NCI-H524 treated with DMSO at 0.1 percent for 48 hours (cell line): ENCODE results near the gene SLC4A4.
A peak's percentile ranks its signal among the peaks of the same experiment; 100 is the strongest.

ENCODE experiments used
- DNase-seq: peaks from one replicate; lab custom pipeline; 2025; lab: John Stamatoyannopoulos, UW

The SLC4A4 gene

DNA sequence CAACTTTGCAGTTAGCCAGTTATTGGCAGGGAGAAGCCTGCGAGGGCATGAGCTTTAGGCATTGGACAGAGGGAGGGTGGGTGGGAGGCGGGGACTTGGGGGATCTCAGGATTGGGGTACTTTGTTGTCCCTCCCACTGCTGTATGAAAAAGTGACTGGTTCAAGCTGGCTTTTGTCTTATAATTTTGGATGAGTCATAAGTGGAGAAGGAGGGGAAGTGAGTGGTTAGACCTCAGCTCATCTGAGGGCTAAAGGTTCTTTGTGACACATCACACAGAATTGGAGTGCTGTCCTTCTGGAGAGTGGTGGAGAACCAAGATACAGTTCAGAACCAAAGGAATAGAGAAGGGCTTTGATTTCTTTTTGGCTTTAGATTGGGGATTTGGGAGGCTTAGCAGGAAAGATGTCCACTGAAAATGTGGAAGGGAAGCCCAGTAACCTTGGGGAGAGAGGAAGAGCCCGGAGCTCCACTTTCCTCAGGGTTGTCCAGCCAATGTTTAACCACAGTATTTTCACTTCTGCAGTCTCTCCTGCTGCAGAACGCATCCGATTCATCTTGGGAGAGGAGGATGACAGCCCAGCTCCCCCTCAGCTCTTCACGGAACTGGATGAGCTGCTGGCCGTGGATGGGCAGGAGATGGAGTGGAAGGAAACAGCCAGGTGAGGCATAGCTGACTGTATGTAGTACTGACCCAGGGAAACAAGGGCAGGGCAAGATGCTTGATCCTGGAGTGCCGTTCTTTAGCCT lies at the start of gene SLC4A4:
TSS of gene SLC4A4 (plus strand) at position 175 of the 748 bp plus-strand sequence.
- no peak for DNase-seq

DNA sequence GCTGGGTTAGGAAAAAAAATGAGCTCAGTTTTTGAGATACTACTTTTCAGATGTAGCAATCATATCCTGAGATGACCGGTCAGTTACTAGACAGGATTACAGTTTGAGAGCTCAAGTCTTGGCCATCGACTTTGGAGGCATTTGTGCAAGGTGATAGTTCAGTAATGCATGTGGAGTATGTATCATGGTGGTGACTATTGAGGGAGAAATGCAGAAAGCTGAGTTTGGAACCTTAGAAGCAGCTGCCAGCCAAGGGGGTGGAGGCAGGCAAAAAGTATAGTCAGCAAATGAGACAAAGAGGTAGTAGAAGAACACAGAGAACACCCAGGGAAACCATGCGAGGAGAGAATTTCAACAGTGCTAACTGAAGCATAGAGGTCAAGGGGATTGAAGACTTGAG lies 48.7 kb upstream of the SLC4A4 start:
- no peak for DNase-seq

GRCh38 chr4:71290476-71290875 lies 48.3 kb upstream of the SLC4A4 start:
- no peak for DNase-seq

GRCh38 chr4:71292228-71292627 lies 46.6 kb upstream of the SLC4A4 start:
- no peak for DNase-seq

- no peak for DNase-seq
These were observed 45.1 kb upstream of the SLC4A4 start for GRCh38 chr4:71293705-71294104.

GRCh38 chr4:71294301-71294700 lies 44.5 kb upstream of the SLC4A4 start:
- DNase-seq, result peak; percentile 9

GRCh38 chr4:71296945-71297344 lies 41.9 kb upstream of the SLC4A4 start:
- DNase-seq, result no peak

DNA sequence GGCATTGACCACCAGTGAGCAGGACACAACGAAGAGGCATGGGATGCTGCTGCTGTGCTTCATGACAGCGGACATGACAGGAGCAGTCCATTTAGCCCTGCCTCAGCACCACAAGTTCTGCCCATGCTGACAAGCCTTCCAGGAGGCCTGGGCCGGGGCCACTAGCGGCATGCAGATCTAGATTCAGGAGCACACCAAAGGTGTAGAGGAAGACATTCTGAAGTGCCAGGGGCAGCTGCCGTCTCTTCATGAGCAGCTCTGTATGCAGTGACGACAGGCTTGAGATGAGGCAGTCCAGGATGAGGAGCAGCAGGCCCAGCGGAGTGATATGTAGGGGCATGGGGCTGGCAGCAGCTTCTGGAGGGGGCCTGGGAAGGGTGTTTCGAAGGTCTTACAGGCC lies 38.5 kb upstream of the SLC4A4 start:
- DNase-seq, result no peak

- no peak for DNase-seq
These were observed 37.9 kb upstream of the SLC4A4 start for GRCh38 chr4:71300964-71301363.

DNA sequence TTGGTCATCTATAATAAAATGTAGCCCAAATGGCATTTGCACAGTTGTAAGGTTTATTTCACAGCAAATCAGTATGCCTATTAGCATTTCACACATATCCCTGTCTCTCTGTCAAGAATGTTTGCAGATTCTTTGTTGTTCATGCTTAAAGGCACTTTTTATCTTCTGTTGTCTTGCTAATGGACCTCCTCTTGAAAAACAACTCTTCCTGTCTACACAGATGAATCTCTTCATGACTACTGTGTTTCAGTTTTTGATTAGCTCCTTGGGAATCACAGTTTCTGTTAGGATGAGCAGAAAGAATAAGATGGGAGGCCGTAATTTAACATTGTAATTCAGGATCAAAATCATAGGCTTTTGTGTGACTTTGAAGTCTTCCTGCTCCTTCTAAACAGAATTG lies 35.5 kb upstream of the SLC4A4 start:
- DNase-seq, result no peak

GRCh38 chr4:71303850-71304249 lies 35.0 kb upstream of the SLC4A4 start:
- DNase-seq, result peak; percentile 24

DNA sequence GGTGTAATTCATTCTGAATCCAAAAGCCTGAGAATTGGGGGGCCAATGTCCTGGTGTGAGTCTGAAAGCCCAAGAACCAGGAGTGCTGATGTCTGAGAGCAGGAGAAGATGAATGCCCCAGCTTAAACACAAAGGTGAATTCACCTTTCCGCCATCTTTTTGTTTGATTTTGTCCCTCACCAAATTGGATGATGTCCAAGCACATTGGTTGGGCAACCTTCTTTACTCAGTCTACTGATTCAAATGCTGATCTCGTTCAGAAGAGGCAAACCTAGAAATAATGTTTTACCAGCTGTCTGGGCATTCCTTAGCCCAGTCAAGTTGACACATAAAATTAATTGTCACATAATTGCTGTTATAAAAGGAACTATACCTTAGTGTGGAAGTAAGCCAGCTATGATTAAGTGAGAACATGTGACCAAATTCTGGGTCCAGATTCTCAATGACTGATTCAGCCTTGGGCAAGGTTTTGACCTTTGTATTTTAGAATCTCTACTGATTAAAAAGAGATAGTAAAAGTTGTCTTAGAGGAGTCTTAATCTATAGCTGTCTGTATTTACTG lies 34.5 kb upstream of the SLC4A4 start:
- no peak for DNase-seq

- no peak for DNase-seq
These were observed 31.1 kb upstream of the SLC4A4 start for GRCh38 chr4:71307729-71308128.

- no peak for DNase-seq
These were observed 16.4 kb upstream of the SLC4A4 start for GRCh38 chr4:71322425-71322824.

DNA sequence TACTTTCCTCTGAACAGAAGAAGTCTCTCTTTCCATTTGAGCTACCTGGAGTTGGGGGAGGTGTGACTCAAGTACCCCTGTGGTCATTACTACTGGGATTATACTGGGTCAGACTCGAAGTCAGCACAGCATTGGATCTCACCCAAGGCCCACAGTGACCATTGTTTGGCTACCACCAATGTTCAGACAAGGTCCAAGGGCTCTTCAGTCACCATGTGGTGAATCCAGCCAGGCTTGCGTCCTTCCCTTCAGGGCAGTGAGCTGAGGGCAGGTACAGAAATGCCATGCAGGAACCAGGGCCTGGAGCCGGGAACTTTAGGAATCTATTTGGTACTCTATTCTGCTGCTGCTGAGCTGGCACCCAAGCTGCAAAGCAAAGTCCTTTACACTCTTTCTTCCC lies 5.5 kb upstream of the SLC4A4 start:
- no peak for DNase-seq

DNA sequence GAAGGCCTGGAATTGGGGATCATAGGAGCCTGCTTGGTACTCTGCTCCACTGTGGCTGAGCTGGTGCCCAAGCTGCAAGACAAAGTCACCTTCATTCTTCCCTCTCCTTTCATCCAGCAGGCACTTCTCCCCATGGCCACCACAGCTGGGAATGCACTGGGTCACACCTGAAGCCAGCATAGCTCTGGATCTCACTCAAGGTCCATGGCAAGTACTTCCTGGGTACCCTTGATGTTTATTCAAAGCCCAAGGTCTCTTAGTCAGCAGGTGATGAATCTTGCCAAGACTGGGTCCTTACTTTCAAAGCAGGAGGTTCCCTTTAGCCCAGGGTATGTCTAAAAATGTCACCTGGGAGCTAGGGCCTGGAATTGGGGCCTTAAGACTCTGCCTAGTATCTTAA lies 4.9 kb upstream of the SLC4A4 start:
- no peak for DNase-seq

- DNase-seq, result no peak
These were observed 4.3 kb upstream of the SLC4A4 start for GRCh38 chr4:71334465-71334882.

- DNase-seq, result no peak
These were observed 5.0 kb downstream of the SLC4A4 start for GRCh38 chr4:71343670-71344466.

DNA sequence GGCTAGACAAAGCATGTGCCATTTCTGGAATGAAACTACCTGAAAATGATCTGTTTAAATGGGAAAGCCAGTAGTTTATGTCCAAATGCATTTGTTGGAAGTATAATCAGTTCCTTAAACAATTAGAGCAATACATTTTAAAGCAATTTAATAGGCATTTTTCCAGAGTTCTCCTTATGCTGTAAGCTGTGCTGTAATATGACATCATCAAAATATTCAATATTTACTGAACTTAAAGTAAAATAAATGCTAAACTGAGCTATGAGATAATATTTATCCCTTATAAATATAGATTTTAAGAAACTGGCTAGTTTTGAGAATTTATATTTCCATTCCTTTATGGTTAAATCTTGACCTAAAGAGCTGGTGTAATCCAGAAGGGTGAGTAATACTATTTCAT lies 7.9 kb downstream of the SLC4A4 start:
- DNase-seq, result no peak

GRCh38 chr4:71348586-71348985 lies 9.8 kb downstream of the SLC4A4 start:
- DNase-seq, result no peak

GRCh38 chr4:71355045-71355444 lies 16.2 kb downstream of the SLC4A4 start:
- DNase-seq, result no peak

DNA sequence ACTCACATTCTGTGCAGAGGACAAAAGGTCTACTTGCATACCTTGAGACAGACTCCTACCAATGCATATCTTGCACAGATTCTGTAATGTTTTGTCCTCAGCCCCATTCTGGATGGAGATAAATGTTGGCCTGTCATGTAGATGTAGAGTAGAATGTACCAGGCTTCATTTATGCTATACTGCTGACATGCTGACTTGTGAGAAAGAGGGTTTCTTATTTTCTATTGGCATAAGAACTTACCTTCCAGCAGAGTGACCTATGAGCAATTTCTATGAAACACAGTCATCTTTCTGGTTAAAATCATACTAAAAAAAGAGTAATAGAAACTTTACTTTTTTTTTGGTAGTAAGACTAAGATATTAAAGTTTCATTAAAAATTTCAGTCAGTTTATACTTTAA lies 17.2 kb downstream of the SLC4A4 start:
- DNase-seq, result no peak
